GM13976 (cell line): Measurements from ENCODE around the gene BRINP1.

Source experiments
- DNase-seq: peaks from one replicate; pipeline ENCODE4 v3.0.0; 2012; ENCODE audit warnings: low spot score
- in situ Hi-C: fragments of 300-500 bp; cut with MboI; formaldehyde crosslinking; loops from one replicate; pipeline ENCODE4 v1.12.0; 2022; ENCODE audit warnings: low sequenced_read_pairs, mixed read lengths, inconsistent platforms; ENCODE audit not compliant: unreplicated experiment
- TF ChIP-seq, protein P1 (sequence below): IDR thresholded peaks from 2 replicates; pipeline ENCODE4 v1.5.1; 2012; ENCODE audit warnings: borderline replicate concordance, mild to moderate bottlenecking; ENCODE audit not compliant: insufficient read depth; ENCODE audit errors: extremely low read depth, missing control alignments, control extremely low read depth

The BRINP1 gene

DNA sequence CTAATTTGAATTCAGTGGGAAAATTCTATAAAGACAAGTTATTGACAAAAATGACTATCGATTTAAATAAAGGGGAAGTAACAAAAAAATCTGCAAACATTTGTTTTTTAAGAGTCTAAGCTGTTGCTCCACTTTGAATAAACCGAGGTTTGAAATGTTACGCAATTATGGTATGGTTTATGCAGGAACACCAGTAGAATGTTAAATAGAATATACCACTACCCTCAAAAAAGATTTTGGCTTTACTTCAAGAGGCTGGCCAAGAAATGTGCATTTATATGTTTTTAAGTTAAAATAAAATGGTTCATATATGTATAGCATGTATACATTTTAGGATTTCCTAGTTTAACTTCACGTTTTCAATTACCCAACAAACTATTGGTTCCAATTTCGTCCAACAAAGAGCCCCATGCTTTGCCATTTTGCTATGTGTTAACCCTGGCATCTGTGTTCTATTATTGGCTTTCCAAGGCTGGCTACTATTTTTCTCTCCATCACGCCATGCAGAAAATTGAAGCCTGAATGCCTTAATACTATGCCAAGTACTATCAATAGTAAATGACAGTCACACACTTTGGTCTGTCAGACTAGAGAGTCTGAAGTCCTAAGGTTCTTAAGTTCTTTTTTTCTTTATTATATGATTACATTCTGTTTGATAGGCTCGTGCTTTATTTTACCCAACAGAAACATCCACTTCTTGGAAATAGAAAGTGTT lies 171.2 kb downstream of the BRINP1 start:
- DNase-seq = no peak
- TF ChIP-seq, protein P1, sequence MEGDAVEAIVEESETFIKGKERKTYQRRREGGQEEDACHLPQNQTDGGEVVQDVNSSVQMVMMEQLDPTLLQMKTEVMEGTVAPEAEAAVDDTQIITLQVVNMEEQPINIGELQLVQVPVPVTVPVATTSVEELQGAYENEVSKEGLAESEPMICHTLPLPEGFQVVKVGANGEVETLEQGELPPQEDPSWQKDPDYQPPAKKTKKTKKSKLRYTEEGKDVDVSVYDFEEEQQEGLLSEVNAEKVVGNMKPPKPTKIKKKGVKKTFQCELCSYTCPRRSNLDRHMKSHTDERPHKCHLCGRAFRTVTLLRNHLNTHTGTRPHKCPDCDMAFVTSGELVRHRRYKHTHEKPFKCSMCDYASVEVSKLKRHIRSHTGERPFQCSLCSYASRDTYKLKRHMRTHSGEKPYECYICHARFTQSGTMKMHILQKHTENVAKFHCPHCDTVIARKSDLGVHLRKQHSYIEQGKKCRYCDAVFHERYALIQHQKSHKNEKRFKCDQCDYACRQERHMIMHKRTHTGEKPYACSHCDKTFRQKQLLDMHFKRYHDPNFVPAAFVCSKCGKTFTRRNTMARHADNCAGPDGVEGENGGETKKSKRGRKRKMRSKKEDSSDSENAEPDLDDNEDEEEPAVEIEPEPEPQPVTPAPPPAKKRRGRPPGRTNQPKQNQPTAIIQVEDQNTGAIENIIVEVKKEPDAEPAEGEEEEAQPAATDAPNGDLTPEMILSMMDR = no peak
- in situ Hi-C loops = no loop called here

DNA sequence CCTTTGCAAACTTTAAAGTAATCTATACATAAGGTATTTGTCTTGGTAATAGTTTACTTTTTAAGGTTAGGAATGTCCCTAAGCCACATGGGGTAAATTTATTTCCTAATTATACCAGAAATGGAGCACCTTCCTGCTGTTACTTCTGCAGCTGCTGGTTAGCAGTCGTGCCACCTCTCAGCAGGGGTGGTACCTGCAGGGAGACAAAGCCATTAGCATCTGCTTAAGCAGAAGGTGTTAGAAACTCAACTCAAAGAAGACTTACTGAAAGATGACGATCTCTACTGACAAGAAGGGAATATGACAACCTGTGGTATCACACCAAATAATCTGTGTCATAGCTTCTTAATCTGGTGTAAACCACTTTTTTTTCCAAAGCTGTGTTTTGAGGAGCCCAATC lies 173.7 kb downstream of the BRINP1 start:
- TF ChIP-seq, protein P1 = no peak
- in situ Hi-C loops = no loop called here
- no peak for DNase-seq

DNA sequence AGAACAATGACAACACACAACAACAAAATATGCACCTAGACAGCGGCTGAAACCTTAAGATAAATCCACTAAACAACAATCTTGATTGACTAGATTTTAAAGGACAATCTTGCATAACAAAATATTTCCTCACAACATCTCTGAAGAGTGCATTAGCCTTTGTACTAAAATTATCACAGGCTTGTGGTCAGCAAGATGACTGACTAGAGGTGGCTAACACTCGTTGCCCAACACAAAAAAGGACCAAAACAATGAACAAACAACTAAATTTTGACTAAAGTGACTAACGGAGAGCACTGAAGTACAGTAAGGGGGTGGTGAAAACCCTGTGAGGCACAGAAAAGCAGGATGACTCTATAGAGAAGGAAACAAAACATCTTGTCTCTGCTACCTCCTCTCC lies 183.9 kb downstream of the BRINP1 start:
- no peak for DNase-seq
- in situ Hi-C loops = no loop called here

DNA sequence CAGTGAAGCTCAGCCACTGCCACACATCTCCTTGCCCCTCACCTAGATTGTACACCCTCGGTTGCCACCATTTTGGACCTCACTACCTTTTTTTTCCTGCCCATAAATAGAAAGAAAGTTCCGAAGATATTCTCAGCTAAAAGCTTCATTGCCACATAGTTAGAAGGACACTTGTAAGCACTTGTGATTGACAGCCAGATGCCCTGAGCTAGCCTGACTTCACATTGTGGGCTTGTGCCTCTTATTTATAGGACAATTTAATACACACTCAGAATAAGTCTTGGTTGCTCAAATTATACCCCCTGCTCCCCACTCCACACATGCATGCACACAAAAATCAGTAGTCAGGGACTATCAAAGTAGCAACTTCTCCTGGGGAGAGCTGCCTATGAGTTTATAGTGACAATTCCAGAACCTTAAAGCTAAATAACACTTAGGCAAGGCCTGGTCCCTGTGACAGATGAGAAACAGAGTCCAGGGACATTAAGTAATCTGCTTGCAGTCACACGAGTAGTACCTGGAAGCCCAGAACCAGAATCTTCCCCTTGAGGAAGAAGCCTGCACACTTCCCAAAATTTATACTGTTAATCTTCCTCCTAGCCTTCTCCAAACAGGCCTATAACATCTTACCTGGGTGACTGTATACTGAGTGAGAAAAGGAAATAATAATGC lies 184.8 kb downstream of the BRINP1 start:
- TF ChIP-seq, protein P1 = no peak
- DNase-seq = no peak
- in situ Hi-C loops = no loop called here

More for the DNA sequence above, 183.9 kb downstream of the BRINP1 start:
- TF ChIP-seq, protein P1 = no peak

DNA sequence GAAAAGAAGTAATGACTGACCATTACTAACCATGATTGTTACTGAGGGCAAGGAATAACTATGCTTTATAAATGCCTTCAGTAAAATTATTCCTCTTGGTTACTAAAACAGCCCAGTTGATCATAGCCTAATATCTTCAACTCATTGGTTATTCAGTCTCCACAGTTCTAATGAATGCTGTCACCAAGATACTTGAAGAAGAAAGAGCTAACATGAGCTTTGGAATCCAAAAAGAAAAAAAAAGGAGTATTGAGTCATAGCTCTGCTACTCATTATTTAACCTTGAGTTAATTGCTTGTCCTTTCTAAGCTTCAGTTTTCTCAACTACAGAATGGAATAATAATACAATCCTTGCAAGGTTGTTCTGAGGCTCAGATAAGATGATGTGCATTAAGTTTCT lies 187.7 kb downstream of the BRINP1 start:
- TF ChIP-seq, protein P1 = no peak
- in situ Hi-C loops = no loop called here
- no peak for DNase-seq

DNA sequence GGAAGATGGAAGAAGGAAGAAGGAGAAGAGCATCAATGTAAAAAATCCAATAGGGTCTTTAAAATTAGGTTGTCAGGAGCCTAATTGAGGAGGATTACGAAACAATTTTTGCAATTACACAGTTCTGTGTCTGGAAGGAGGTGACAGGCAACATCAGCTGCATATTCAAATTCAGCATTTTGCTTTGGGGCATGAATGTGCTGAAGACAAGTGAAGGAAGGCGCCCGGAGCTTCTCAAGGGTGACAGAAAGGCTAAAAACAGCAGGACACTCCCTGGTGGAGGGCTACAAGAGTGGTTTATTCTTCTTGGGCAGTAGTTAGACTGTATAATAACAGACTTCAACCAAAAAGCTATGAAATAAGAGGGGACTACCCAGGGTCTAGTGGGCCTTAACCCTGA lies 188.3 kb downstream of the BRINP1 start:
- no peak for DNase-seq
- in situ Hi-C loops = no loop called here
- TF ChIP-seq, protein P1 = no peak
